HG02870 (cell line): Measurements from ENCODE around the gene SLC35F3.
"Not testable (repeated sequence)": the region's sequence is repeated elsewhere in the genome, so short reads cannot be mapped to it uniquely, and the experiment has no call there.

ENCODE experiments used
- ATAC-seq: cut with Tn5 transposase; IDR thresholded peaks from one replicate; pipeline ENCODE4 v1.9.1; 2021; ENCODE audit warnings: mild to moderate bottlenecking, moderate library complexity; ENCODE audit not compliant: unreplicated experiment

Gene SLC35F3

GRCh38 chr1:234337233-234337632, 432.8 kb downstream of the SLC35F3 start:
- no peak for ATAC-seq

GRCh38 chr1:234340528-234340927, 436.1 kb downstream of the SLC35F3 start:
- ATAC-seq: no peak

GRCh38 chr1:234342774-234343173, 438.3 kb downstream of the SLC35F3 start:
- no peak for ATAC-seq

- no peak for ATAC-seq
Measured at GRCh38 chr1:234345237-234345636, 440.8 kb downstream of the SLC35F3 start.

GRCh38 chr1:234348964-234349363, 444.5 kb downstream of the SLC35F3 start:
- no peak for ATAC-seq

GRCh38 chr1:234355782-234356510, 451.5 kb downstream of the SLC35F3 start:
- ATAC-seq: no peak

- ATAC-seq: not testable (repeated sequence)
Measured at GRCh38 chr1:234356615-234357269, 452.3 kb downstream of the SLC35F3 start.

- no peak for ATAC-seq
Measured at GRCh38 chr1:234357831-234358230, 453.4 kb downstream of the SLC35F3 start.

GRCh38 chr1:234361102-234361603, 456.7 kb downstream of the SLC35F3 start:
- ATAC-seq: no peak

- no peak for ATAC-seq
Measured at GRCh38 chr1:234362558-234362957, 458.1 kb downstream of the SLC35F3 start.

GRCh38 chr1:234368320-234369032, 464.0 kb downstream of the SLC35F3 start:
- ATAC-seq: no peak

- ATAC-seq: no peak
Measured at GRCh38 chr1:234369033-234369430, 464.6 kb downstream of the SLC35F3 start.

GRCh38 chr1:234369784-234370183, 465.3 kb downstream of the SLC35F3 start:
- ATAC-seq: no peak

GRCh38 chr1:234371414-234371813, 466.9 kb downstream of the SLC35F3 start:
- ATAC-seq: no peak

- ATAC-seq: no peak
Measured at GRCh38 chr1:234372011-234372757, 467.7 kb downstream of the SLC35F3 start.

- ATAC-seq: peak; percentile 93
Measured at GRCh38 chr1:234373064-234373958, 468.8 kb downstream of the SLC35F3 start, which contains the start of gene COA6. TSS of gene COA6 (plus strand) at chr1:234373456. CDS start at chr1:234373467, 11 bp downstream.

- no peak for ATAC-seq
Measured at GRCh38 chr1:234373959-234374254, 469.4 kb downstream of the SLC35F3 start.
